Effector memory CD4-positive, alpha-beta T cell (primary cell): ENCODE results near the gene ASTN2.

ENCODE experiments used
- DNase-seq, 3 donors: peaks; one replicate each; pipeline ENCODE4 v3.0.0-alpha.2; 2020
- H3K27ac ChIP-seq: 2 replicates; pipeline ENCODE4 v1.7.0; 2013; ENCODE audit warnings: mild to moderate bottlenecking, low read length, moderate library complexity; ENCODE audit not compliant: insufficient read depth, poor library complexity, severe bottlenecking
- H3K27me3 ChIP-seq: replicated peaks from 2 replicates; pipeline ENCODE4 v1.7.0; 2013; ENCODE audit warnings: mild to moderate bottlenecking, low read length; ENCODE audit not compliant: insufficient read depth, control insufficient read depth, poor library complexity, severe bottlenecking
- H3K36me3 ChIP-seq: 2 replicates; pipeline ENCODE4 v1.7.0; 2013; ENCODE audit warnings: mild to moderate bottlenecking, low read length, moderate library complexity; ENCODE audit not compliant: control insufficient read depth, insufficient read depth
- H3K4me1 ChIP-seq: 2 replicates; pipeline ENCODE4 v1.7.0; 2013; ENCODE audit warnings: low read length, mild to moderate bottlenecking; ENCODE audit not compliant: control insufficient read depth, insufficient read depth, poor library complexity, severe bottlenecking
- H3K4me3 ChIP-seq: 2 replicates; pipeline ENCODE4 v1.7.0; 2013; ENCODE audit warnings: low read length, low read depth, mild to moderate bottlenecking; ENCODE audit not compliant: insufficient read depth, poor library complexity, severe bottlenecking
- H3K9me3 ChIP-seq: 2 replicates; pipeline ENCODE4 v1.7.0; 2013; ENCODE audit warnings: mild to moderate bottlenecking, low read length, moderate library complexity; ENCODE audit not compliant: control insufficient read depth

The ASTN2 gene

DNA sequence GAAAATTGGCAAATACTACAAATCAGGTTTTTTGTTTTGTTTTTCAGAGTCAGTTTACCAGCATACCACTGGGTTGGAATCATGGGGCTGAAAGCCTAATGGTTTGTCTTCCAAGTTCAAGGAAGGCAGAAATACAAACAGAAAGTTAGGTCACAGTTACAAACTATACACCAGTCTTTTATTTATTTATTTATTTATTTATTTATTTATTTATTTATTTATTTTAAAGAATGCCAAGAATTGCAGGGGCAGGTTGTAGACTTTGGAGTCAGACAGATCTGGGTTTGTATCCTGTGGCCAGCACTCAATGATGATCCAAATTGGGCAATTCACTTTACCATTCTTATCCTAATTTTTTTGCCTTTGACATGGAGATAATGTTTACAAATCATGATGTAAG lies 353.9 kb downstream of the ASTN2 start:
- no peak for DNase-seq

DNA sequence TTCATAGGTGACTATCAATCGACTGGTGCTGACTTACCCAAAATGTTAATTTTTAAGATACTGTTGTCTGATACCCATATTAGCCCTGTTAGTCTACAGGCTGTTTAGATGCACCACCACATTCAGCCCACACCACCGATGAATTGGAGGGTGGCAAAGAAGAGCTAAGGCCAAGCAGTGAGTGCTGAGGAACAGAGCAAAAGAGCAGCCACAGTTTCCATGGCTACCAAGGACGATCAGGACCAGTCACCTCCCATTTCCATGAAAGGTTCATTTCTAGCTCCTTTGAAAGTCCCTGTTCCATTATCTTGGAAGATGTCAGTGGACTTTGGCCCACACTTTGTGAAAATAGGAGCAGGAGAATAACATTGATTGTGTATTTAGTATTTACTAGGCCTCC lies 364.9 kb downstream of the ASTN2 start:
- Histone ChIP-seq H3K27me3 (no peaks in the 10 kb centered on the region), H3K9me3 (no peaks in the 10 kb centered on the region), H3K4me3 (no peak overlapping the region), H3K4me1 (no peaks in the 10 kb centered on the region), H3K27ac (no peak overlapping the region), H3K36me3 (no peaks in the 10 kb centered on the region)
- no peak for DNase-seq

More for the DNA sequence above, 353.9 kb downstream of the ASTN2 start:
- Histone ChIP-seq H3K4me3 (no peak overlapping the region), H3K27me3 (no peaks in the 10 kb centered on the region), H3K9me3 (no peaks in the 10 kb centered on the region), H3K4me1 (no peaks in the 10 kb centered on the region), H3K27ac (no peak overlapping the region), H3K36me3 (no peaks in the 10 kb centered on the region)

DNA sequence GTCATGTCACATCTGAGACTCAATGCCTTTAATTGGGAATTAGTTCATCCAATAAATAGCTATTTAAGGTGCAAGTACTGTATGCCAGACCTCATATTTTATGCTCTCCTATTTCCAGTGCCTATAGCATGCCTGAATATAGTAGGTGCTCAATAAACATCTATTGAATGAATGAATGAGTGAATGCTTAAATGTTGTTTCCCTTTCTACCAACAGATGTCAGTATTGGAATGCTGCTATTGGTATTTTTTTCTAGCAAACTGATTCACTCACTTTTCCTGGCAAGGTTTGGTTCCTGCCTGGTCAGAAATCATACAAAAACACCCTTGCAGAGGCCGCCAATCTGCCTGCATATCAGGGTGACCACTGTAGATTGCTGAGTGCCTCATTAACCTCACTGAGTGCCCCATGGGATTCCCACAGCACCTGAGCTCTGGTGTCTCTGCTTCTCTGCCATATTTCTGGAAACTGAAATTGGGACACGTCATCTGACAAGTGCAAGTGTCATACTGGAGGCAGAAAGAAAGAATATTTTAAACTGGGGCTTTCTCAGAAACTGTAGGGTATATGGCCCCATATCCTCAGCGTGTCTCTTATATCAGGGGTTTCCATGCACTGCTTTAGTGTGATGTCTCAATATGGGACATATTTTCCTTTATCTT lies 368.1 kb downstream of the ASTN2 start:
- Histone ChIP-seq H3K4me1 (no peaks in the 10 kb centered on the region), H3K27ac (no peak overlapping the region), H3K4me3 (no peak overlapping the region), H3K9me3 (no peaks in the 10 kb centered on the region), H3K36me3 (no peaks in the 10 kb centered on the region), H3K27me3 (no peaks in the 10 kb centered on the region)
- DNase-seq, result no peak

DNA sequence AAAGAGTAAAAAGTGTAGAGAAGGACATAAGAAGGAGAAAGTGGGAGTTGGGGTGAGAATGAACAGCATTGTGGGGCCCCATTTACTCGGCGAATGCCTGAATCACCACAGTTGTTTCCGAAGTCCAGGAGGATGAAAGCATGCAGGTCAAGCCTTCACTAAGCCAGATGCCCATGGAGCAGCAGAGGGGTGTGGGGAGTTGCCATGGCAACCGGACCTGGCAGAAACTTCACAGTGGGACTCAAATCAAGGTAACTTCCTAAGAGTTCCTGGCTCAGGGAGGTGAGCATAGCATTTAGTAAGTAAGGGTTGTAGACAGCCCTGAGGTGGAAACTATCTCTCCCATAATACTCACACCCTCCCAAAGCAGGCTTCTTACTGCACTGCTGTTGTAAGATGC lies 370.6 kb downstream of the ASTN2 start:
- Histone ChIP-seq H3K36me3 (no peaks in the 10 kb centered on the region), H3K27me3 (no peaks in the 10 kb centered on the region), H3K9me3 (no peaks in the 10 kb centered on the region), H3K4me3 (no peak overlapping the region), H3K27ac (no peak overlapping the region), H3K4me1 (no peaks in the 10 kb centered on the region)
- no peak for DNase-seq

GRCh38 chr9:117043159-117043558 lies 371.7 kb downstream of the ASTN2 start:
- no peak for DNase-seq
- no peaks in the 10 kb centered on the region for H3K9me3 ChIP-seq
- no peak overlapping the region for H3K27ac ChIP-seq
- no peaks in the 10 kb centered on the region for H3K4me1 ChIP-seq
- H3K36me3 ChIP-seq, result no peaks in the 10 kb centered on the region
- H3K27me3 ChIP-seq, result no peaks in the 10 kb centered on the region
- no peak overlapping the region for H3K4me3 ChIP-seq

DNA sequence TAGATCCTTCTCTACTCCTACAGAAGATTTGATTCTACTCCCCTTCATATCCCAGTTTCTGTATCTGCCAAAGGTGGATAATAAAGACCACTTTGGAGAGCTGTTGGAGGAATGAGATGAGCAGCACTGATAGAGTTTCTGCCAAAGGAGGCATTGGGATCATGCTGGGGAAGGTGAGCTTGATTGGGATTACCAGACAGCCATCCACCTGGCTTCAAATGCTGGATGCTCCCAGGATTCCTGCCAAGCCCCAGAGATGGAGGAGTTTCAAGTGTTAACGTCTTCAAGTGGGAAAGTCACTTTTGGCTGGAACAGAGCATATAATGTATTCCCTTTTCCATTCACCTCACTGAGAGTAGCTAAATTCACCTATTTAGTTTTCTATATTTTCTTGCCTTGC lies 379.3 kb downstream of the ASTN2 start:
- Histone ChIP-seq H3K36me3 (no peaks in the 10 kb centered on the region), H3K9me3 (no peaks in the 10 kb centered on the region), H3K4me3 (no peak overlapping the region), H3K27ac (no peak overlapping the region), H3K4me1 (no peaks in the 10 kb centered on the region), H3K27me3 (no peaks in the 10 kb centered on the region)
- no peak for DNase-seq

DNA sequence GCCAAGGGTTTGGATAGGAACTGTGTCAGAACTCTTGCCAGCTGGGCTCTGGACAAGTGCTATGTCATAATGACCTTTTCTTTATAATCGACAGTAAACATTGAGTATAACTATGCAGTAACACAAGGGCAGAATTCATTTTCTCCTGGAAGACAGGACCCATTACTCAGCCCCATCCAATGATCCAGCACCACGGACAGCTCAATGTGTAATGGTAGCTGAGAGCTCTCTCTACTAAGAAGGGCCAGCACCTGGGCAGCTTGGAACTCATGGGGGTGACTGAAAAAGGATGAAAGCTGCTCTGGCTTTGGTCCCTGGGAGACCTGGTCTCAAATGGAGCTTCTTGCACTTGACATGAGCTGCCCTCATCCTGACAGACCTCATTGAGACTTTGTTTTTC lies 380.0 kb downstream of the ASTN2 start:
- no peak overlapping the region for H3K4me3 ChIP-seq
- H3K9me3 ChIP-seq, result no peaks in the 10 kb centered on the region
- no peak for DNase-seq
- no peaks in the 10 kb centered on the region for H3K4me1 ChIP-seq
- no peaks in the 10 kb centered on the region for H3K27me3 ChIP-seq
- H3K27ac ChIP-seq, result no peak overlapping the region
- H3K36me3 ChIP-seq, result no peaks in the 10 kb centered on the region

DNA sequence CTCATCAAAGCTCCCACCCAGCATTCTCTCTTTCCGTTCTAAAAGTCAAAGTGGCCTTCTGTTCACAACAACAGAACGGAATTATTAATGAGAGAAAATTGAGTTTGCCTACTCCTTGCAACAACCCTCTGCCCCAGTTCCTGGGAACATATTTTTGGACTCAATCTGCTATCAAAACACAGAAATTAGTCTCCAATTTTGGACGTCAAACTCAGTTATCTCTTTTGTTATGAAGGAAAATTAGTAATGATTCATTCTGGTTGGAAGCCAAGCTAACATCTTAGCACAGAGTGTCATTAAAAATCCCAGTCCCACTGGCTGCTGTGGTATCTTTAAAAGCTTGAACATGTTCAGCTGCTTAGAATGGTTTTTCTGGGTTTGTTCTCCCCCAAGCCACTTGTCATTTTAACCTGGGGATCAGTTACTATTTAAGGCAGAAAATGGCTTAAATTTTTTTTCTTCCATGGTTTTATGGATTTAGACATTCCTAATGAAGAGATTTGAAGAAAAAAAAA lies 384.5 kb downstream of the ASTN2 start:
- Histone ChIP-seq H3K27ac (no peak overlapping the region), H3K4me1 (no peaks in the 10 kb centered on the region), H3K27me3 (no peaks in the 10 kb centered on the region), H3K36me3 (no peaks in the 10 kb centered on the region), H3K9me3 (no peaks in the 10 kb centered on the region), H3K4me3 (no peak overlapping the region)
- no peak for DNase-seq

DNA sequence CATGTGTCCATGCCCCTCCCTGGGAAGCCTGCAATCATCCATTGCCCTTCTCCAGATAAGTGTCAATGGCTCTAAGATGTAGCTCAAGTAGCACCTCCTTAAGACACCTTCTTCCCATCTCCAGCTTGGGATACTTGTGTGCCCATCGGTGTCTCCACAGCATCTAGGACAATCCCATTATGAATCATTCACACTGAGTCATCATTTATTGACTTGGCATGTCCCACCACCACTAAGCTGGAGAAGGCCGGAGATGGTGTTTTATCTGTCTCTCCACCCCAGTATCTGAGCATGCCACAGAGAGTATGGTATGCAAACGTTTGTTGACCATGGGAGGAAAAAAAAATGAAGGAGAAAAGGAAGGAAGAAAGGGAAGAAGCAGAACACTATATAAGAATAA lies 385.5 kb downstream of the ASTN2 start:
- Histone ChIP-seq H3K9me3 (no peaks in the 10 kb centered on the region), H3K4me3 (no peak overlapping the region), H3K27me3 (no peaks in the 10 kb centered on the region), H3K36me3 (no peaks in the 10 kb centered on the region), H3K4me1 (no peaks in the 10 kb centered on the region), H3K27ac (no peak overlapping the region)
- DNase-seq, result no peak

GRCh38 chr9:117028103-117028858 lies 386.6 kb downstream of the ASTN2 start:
- no peak overlapping the region for H3K4me3 ChIP-seq
- H3K27me3 ChIP-seq, result no peaks in the 10 kb centered on the region
- no peaks in the 10 kb centered on the region for H3K4me1 ChIP-seq
- DNase-seq, result no peak
- no peak overlapping the region for H3K27ac ChIP-seq
- H3K9me3 ChIP-seq, result no peaks in the 10 kb centered on the region
- H3K36me3 ChIP-seq, result no peaks in the 10 kb centered on the region
